HepG2 (cell line): ENCODE data around the gene SV2A. TPM values are rescaled to one million over a fixed set of nuclear protein-coding genes. Genes with fewer than 3 reads are reported as not detected.
A peak's percentile ranks its signal among the peaks of the same experiment; 100 is the strongest.

Experiments used
- ARHGAP35 ChIP-seq: sonication (generic); formaldehyde crosslinking; IDR thresholded peaks from 2 replicates; pipeline ENCODE4 v1.9.0; 2022; ENCODE audit warnings: mild to moderate bottlenecking, inconsistent platforms, moderate library complexity, missing genetic modification reagents, borderline replicate concordance
- CHD2 ChIP-seq: IDR thresholded peaks from 2 replicates; pipeline ENCODE4 v1.6.1; 2011; ENCODE audit warnings: low read depth, low read length, improper control_type of control experiment
- EP300 ChIP-seq, 3 experiments: sonication (generic) in 1 of 3; formaldehyde crosslinking in 1 of 3; IDR thresholded peaks; 2 replicates each; pipeline versions ENCODE4 v1.5.1 to v1.6.1; 2011 to 2020; ENCODE audit warnings: low read depth in 2 of 3, low read length in 2 of 3, borderline replicate concordance in 1 of 3, improper control_type of control experiment in 1 of 3, mild to moderate bottlenecking in 1 of 3, missing genetic modification reagents in 1 of 3, moderate library complexity in 1 of 3
- GTF3A ChIP-seq: sonication (generic); formaldehyde crosslinking; conservative IDR thresholded peaks from 2 replicates; pipeline ENCODE4 v1.4.0; 2020; ENCODE audit warnings: mild to moderate bottlenecking, missing genetic modification reagents
- HNRNPK ChIP-seq: fragments of 200-400 bp; formaldehyde crosslinking; IDR thresholded peaks from 2 replicates; pipeline ENCODE4 v1.6.1; 2018; ENCODE audit warnings: low read length, low read depth, moderate library complexity, mild to moderate bottlenecking; ENCODE audit not compliant: poor library complexity, severe bottlenecking
- KLF9 ChIP-seq: IDR thresholded peaks from 2 replicates; pipeline ENCODE4 v1.6.1; 2016; ENCODE audit warnings: low read depth
- RBAK ChIP-seq: sonication (generic); formaldehyde crosslinking; IDR thresholded peaks from 2 replicates; pipeline ENCODE4 v1.5.1; 2020; ENCODE audit warnings: mild to moderate bottlenecking, missing genetic modification reagents
- SALL1 ChIP-seq: sonication (generic); formaldehyde crosslinking; IDR thresholded peaks from 2 replicates; pipeline ENCODE4 v1.8.0; 2022; ENCODE audit warnings: mild to moderate bottlenecking, missing genetic modification reagents
- SYNCRIP ChIP-seq: fragments of 200-400 bp; formaldehyde crosslinking; IDR thresholded peaks from 2 replicates; pipeline ENCODE4 v1.6.1; 2018; ENCODE audit warnings: mild to moderate bottlenecking, low read depth, low read length; ENCODE audit not compliant: insufficient read depth
- ZMAT3 ChIP-seq: sonication (generic); formaldehyde crosslinking; conservative IDR thresholded peaks from 2 replicates; pipeline ENCODE4 v1.7.0; 2021; ENCODE audit warnings: missing genetic modification reagents
- ZNF263 ChIP-seq: sonication (generic); formaldehyde crosslinking; IDR thresholded peaks from 2 replicates; pipeline ENCODE4 v1.4.0; 2020; ENCODE audit warnings: missing genetic modification reagents
- ZNF652 ChIP-seq: IDR thresholded peaks from 2 replicates; pipeline ENCODE4 v1.6.1; 2016; ENCODE audit warnings: low read depth, borderline replicate concordance
- ZNF788 ChIP-seq: sonication (generic); formaldehyde crosslinking; IDR thresholded peaks from 2 replicates; pipeline ENCODE4 v1.5.0; 2020; ENCODE audit warnings: mild to moderate bottlenecking, missing genetic modification reagents, borderline replicate concordance
- ZSCAN12 ChIP-seq: sonication (generic); formaldehyde crosslinking; IDR thresholded peaks from 2 replicates; pipeline ENCODE4 v1.9.0; 2021; ENCODE audit warnings: mild to moderate bottlenecking, missing genetic modification reagents
- polyA plus RNA-seq, 8 experiments: library from polyadenylated mRNA; depleted of rRNA in 3 of 8; stranded (reverse) in 7 of 8; unstranded in 1 of 8; fragments of >200 nt; fragmentation: Illumina TruSeq in 4 of 8; extraction: Trizol in 4 of 8; gene quantifications; 2 replicates each; pipeline versions ENCODE4 v1.2.1 to v1.2.3, GENCODE V29; 2011 to 2016; ENCODE audit warnings: low read depth in 4 of 8, missing spikeins in 1 of 8, mixed read lengths in 1 of 8; ENCODE audit not compliant: insufficient read depth in 1 of 8
- total RNA-seq, 5 experiments: library from RNA; depleted of rRNA; stranded (reverse); fragments of >200 nt; fragmentation: Illumina TruSeq; extraction: Trizol; gene quantifications; 2 replicates each; pipeline ENCODE4 v1.2.3, GENCODE V29; 2016; ENCODE audit warnings: low read depth in 1 of 5
- TF ChIP-seq, protein P1 (sequence below): sonication (generic); formaldehyde crosslinking; IDR thresholded peaks from 2 replicates; pipeline ENCODE4 v1.5.0; 2020; ENCODE audit warnings: mild to moderate bottlenecking, missing genetic modification reagents
- TF ChIP-seq, protein P2 (sequence below): sonication (generic); formaldehyde crosslinking; IDR thresholded peaks from 2 replicates; pipeline ENCODE4 v1.8.0; 2022; ENCODE audit warnings: mild to moderate bottlenecking, missing genetic modification reagents
- TF ChIP-seq, protein P3 (sequence below): sonication (generic); formaldehyde crosslinking; IDR thresholded peaks from 2 replicates; pipeline ENCODE4 v1.4.0; 2020; ENCODE audit warnings: missing genetic modification reagents
- TF ChIP-seq, protein P4 (sequence below): sonication (generic); formaldehyde crosslinking; IDR thresholded peaks from 2 replicates; pipeline ENCODE4 v1.9.0; 2021; ENCODE audit warnings: missing genetic modification reagents, borderline replicate concordance

Gene SV2A
- total and polyA plus RNA-seq, 2 of the 13 experiments (the other 11 are each of a cell fraction or from before 2014, with no cell fraction given): 0.84 to 1.9 TPM

DNA sequence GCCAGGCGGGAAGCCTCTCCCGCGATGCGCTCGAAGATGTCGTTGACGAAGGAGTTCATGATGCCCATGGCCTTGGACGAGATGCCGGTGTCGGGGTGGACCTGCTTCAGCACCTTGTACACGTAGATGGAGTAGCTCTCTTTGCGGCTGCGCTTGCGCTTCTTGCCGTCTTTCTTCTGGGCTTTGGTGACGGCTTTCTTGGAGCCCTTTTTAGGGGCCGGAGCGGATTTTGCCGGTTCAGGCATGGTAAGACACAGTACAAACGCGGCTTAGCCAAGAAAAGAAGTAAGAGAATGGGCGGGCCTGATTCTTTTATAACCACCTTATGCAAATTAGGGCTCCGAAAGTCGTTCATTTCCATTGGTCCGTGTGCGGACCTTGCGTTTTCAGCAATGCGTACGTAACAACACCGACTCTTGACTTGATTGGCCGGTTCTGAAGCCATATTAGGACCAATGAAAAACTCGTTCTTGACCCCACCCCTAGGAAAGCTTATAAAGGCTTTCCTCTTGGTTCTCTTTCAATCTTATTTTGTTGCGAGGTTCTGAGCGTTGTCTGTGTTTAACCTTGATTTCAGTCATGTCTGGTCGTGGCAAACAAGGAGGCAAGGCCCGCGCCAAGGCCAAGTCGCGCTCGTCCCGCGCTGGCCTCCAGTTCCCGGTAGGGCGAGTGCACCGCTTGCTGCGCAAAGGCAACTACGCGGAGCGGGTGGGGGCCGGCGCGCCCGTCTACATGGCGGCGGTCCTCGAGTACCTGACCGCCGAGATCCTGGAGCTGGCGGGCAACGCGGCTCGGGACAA is 31.0 kb downstream of the SV2A start (continued):
- TF ChIP-seq, protein P1, sequence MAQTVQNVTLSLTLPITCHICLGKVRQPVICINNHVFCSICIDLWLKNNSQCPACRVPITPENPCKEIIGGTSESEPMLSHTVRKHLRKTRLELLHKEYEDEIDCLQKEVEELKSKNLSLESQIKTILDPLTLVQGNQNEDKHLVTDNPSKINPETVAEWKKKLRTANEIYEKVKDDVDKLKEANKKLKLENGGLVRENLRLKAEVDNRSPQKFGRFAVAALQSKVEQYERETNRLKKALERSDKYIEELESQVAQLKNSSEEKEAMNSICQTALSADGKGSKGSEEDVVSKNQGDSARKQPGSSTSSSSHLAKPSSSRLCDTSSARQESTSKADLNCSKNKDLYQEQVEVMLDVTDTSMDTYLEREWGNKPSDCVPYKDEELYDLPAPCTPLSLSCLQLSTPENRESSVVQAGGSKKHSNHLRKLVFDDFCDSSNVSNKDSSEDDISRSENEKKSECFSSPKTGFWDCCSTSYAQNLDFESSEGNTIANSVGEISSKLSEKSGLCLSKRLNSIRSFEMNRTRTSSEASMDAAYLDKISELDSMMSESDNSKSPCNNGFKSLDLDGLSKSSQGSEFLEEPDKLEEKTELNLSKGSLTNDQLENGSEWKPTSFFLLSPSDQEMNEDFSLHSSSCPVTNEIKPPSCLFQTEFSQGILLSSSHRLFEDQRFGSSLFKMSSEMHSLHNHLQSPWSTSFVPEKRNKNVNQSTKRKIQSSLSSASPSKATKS (CRISPR knock-in tag): no peak
- peak; percentile 55; the same call in 1 of the 2 replicates for TF ChIP-seq KLF9
- TF ChIP-seq ZNF652 (CRISPR knock-in tag): no peak
- TF ChIP-seq, protein P2, sequence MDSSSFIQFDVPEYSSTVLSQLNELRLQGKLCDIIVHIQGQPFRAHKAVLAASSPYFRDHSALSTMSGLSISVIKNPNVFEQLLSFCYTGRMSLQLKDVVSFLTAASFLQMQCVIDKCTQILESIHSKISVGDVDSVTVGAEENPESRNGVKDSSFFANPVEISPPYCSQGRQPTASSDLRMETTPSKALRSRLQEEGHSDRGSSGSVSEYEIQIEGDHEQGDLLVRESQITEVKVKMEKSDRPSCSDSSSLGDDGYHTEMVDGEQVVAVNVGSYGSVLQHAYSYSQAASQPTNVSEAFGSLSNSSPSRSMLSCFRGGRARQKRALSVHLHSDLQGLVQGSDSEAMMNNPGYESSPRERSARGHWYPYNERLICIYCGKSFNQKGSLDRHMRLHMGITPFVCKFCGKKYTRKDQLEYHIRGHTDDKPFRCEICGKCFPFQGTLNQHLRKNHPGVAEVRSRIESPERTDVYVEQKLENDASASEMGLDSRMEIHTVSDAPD (CRISPR knock-in tag): no peak
- TF ChIP-seq ZNF788 (CRISPR knock-in tag): peak; percentile 47; the same call in 1 of the 2 replicates
- no peak for TF ChIP-seq GTF3A (CRISPR knock-in tag)
- TF ChIP-seq CHD2: no peak; the same call in 1 of the 2 replicates
- no peak for TF ChIP-seq SALL1
- TF ChIP-seq, protein P3, sequence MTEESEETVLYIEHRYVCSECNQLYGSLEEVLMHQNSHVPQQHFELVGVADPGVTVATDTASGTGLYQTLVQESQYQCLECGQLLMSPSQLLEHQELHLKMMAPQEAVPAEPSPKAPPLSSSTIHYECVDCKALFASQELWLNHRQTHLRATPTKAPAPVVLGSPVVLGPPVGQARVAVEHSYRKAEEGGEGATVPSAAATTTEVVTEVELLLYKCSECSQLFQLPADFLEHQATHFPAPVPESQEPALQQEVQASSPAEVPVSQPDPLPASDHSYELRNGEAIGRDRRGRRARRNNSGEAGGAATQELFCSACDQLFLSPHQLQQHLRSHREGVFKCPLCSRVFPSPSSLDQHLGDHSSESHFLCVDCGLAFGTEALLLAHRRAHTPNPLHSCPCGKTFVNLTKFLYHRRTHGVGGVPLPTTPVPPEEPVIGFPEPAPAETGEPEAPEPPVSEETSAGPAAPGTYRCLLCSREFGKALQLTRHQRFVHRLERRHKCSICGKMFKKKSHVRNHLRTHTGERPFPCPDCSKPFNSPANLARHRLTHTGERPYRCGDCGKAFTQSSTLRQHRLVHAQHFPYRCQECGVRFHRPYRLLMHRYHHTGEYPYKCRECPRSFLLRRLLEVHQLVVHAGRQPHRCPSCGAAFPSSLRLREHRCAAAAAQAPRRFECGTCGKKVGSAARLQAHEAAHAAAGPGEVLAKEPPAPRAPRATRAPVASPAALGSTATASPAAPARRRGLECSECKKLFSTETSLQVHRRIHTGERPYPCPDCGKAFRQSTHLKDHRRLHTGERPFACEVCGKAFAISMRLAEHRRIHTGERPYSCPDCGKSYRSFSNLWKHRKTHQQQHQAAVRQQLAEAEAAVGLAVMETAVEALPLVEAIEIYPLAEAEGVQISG: no peak; the same call in none of the 2 replicates
- TF ChIP-seq SYNCRIP: no peak
- TF ChIP-seq, protein P4, sequence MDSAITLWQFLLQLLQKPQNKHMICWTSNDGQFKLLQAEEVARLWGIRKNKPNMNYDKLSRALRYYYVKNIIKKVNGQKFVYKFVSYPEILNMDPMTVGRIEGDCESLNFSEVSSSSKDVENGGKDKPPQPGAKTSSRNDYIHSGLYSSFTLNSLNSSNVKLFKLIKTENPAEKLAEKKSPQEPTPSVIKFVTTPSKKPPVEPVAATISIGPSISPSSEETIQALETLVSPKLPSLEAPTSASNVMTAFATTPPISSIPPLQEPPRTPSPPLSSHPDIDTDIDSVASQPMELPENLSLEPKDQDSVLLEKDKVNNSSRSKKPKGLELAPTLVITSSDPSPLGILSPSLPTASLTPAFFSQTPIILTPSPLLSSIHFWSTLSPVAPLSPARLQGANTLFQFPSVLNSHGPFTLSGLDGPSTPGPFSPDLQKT (CRISPR knock-in tag): no peak
- TF ChIP-seq ZSCAN12 (CRISPR knock-in tag): no peak
- no peak for TF ChIP-seq HNRNPK
- 0 out of 2 replicates have a peak, but pooled peaks have one; percentile 22 for TF ChIP-seq ZMAT3 (CRISPR knock-in tag)
- 0 out of 2 replicates have a peak, but pooled peaks have one; percentile 23 for TF ChIP-seq ARHGAP35 (CRISPR knock-in tag)
- TF ChIP-seq RBAK (CRISPR knock-in tag): no peak
- TF ChIP-seq EP300 (IDR thresholded peaks at IDR 0.05; ENCODE audit: low read depth in 2 of 2, low read length in 2 of 2): no peak
- 0 out of 2 replicates have a peak, but pooled peaks have one; percentile 7 for TF ChIP-seq EP300 (CRISPR knock-in tag; IDR thresholded peaks at IDR 0.05; ENCODE audit: borderline replicate concordance)
- 0 out of 2 replicates have a peak, but pooled peaks have one; percentile 18 for TF ChIP-seq ZNF263 (CRISPR knock-in tag)
